Neuronal stem cell (in vitro differentiated cells): ENCODE measurements around the gene SUPT3H.

Experiments used
- DNase-seq: peaks from one replicate; pipeline ENCODE4 v3.0.0-alpha.2; 2013; ENCODE audit warnings: low spot score
- H2AFZ ChIP-seq: one replicate; pipeline ENCODE4 v1.6.1; 2013; ENCODE audit warnings: mild to moderate bottlenecking, low read length, inconsistent platforms
- H2AK5ac ChIP-seq: 2 replicates; pipeline ENCODE4 v1.6.1; 2013; ENCODE audit warnings: low read depth, mild to moderate bottlenecking, inconsistent platforms, low read length, moderate library complexity, mixed read lengths
- H2BK120ac ChIP-seq: 2 replicates; pipeline ENCODE4 v1.6.1; 2013; ENCODE audit warnings: low read depth, mild to moderate bottlenecking, inconsistent platforms, low read length, moderate library complexity, mixed read lengths
- H2BK12ac ChIP-seq: one replicate; pipeline ENCODE4 v1.6.1; 2013; ENCODE audit warnings: low read length, inconsistent platforms
- H2BK15ac ChIP-seq: 2 replicates; pipeline ENCODE4 v1.6.1; 2013; ENCODE audit warnings: mild to moderate bottlenecking, low read length, inconsistent platforms, mixed read lengths
- H2BK5ac ChIP-seq: one replicate; pipeline ENCODE4 v1.6.1; 2013; ENCODE audit warnings: inconsistent platforms, mild to moderate bottlenecking, low read length, moderate library complexity
- H3K14ac ChIP-seq: one replicate; pipeline ENCODE4 v1.6.1; 2013; ENCODE audit warnings: low read length, inconsistent platforms
- H3K18ac ChIP-seq: 2 replicates; pipeline ENCODE4 v1.6.1; 2013; ENCODE audit warnings: low read length, inconsistent platforms
- H3K23ac ChIP-seq: 2 replicates; pipeline ENCODE4 v1.6.1; 2013; ENCODE audit warnings: low read depth, mild to moderate bottlenecking, mixed read lengths, low read length, inconsistent platforms; ENCODE audit not compliant: poor library complexity
- H3K27ac ChIP-seq: replicated peaks from 3 replicates; pipeline ENCODE4 v1.5.1; 2013; ENCODE audit warnings: low read length, inconsistent platforms
- H3K27me3 ChIP-seq, 3 experiments: 2 replicates each; pipeline ENCODE4 v1.6.1; 2013; ENCODE audit warnings: low read length in 3 of 3, mild to moderate bottlenecking in 2 of 3, inconsistent platforms in 1 of 3, low read depth in 1 of 3, mixed read lengths in 1 of 3, moderate library complexity in 1 of 3; ENCODE audit not compliant: control insufficient read depth in 3 of 3, insufficient read depth in 3 of 3
- H3K36me3 ChIP-seq, 2 donors: replicated peaks in 1 of 2; 2 replicates each; pipeline ENCODE4 v1.6.1; 2013; ENCODE audit warnings: low read length in 2 of 2; ENCODE audit not compliant: control insufficient read depth in 2 of 2, insufficient read depth in 2 of 2
- H3K4ac ChIP-seq: 2 replicates; pipeline ENCODE4 v1.6.1; 2013; ENCODE audit warnings: inconsistent platforms, mild to moderate bottlenecking, low read length, moderate library complexity
- H3K4me1 ChIP-seq, 2 donors: 1 replicate in 1 of 2; 2 replicates in 1 of 2; pipeline ENCODE4 v1.6.1; 2013; ENCODE audit warnings: low read length in 2 of 2, low read depth in 1 of 2; ENCODE audit not compliant: control insufficient read depth in 2 of 2, insufficient read depth in 1 of 2
- H3K4me2 ChIP-seq: one replicate; pipeline ENCODE4 v1.6.1; 2013; ENCODE audit warnings: mild to moderate bottlenecking, low read length, inconsistent platforms; ENCODE audit not compliant: insufficient read depth, poor library complexity, severe bottlenecking
- H3K4me3 ChIP-seq, 2 donors: 2 replicates each; pipeline ENCODE4 v1.5.1; 2013; ENCODE audit warnings: low read length in 2 of 2, mild to moderate bottlenecking in 2 of 2, inconsistent platforms in 1 of 2, moderate library complexity in 1 of 2
- H3K79me1 ChIP-seq: one replicate; pipeline ENCODE4 v1.6.1; 2013; ENCODE audit warnings: low read depth, mild to moderate bottlenecking, inconsistent platforms, low read length, moderate library complexity
- H3K9ac ChIP-seq: one replicate; pipeline ENCODE4 v1.6.1; 2013; ENCODE audit warnings: mild to moderate bottlenecking, low read depth, low read length, inconsistent platforms; ENCODE audit not compliant: poor library complexity
- H3K9me3 ChIP-seq, 2 donors: replicated peaks in 1 of 2; 2 replicates each; pipeline versions ENCODE3 to v1.6.1; 2013; ENCODE audit warnings: low read length in 2 of 2, mild to moderate bottlenecking in 2 of 2, inconsistent platforms in 1 of 2, low read depth in 1 of 2, mixed read lengths in 1 of 2, moderate library complexity in 1 of 2; ENCODE audit not compliant: control insufficient read depth in 2 of 2, insufficient read depth in 1 of 2
- H4K8ac ChIP-seq: one replicate; pipeline ENCODE4 v1.6.1; 2013; ENCODE audit warnings: low read depth, mild to moderate bottlenecking, inconsistent platforms, low read length, moderate library complexity
- H4K91ac ChIP-seq: one replicate; pipeline ENCODE4 v1.6.1; 2013; ENCODE audit warnings: low read length, low read depth, mild to moderate bottlenecking, inconsistent platforms; ENCODE audit not compliant: poor library complexity
- WGBS, 2 donors: extraction: QIAGEN DNeasy Blood & Tissue Kit; methylation state at CpG; one replicate each; pipeline ENCODE4 v1.1.7; 2013; ENCODE audit warnings: missing lambda C conversion rate in 2 of 2, mixed read lengths in 1 of 2; ENCODE audit not compliant: insufficient read length in 2 of 2, insufficient replicate concordance in 1 of 2; ENCODE audit errors: extremely low coverage in 2 of 2; 5-methylcytosine and 5-hydroxymethylcytosine counted together

SUPT3H gene

GRCh38 chr6:44999066-44999465 lies 378.7 kb downstream of the SUPT3H start:
- Histone ChIP-seq H4K91ac (no peak overlapping the region), H3K18ac (no peak overlapping the region), H3K9ac (no peak overlapping the region), H3K4me1 (peaks cover 0 to 1% of the 10 kb centered on the region in 2 donors), H3K4me3 (no peak overlapping the region), H3K79me1 (no peaks in the 10 kb centered on the region), H3K23ac (no peak overlapping the region), H3K9me3 (no peaks in the 10 kb centered on the region), H3K14ac (no peak overlapping the region), H3K4me2 (no peak overlapping the region), H2BK15ac (no peak overlapping the region), H3K27ac (no peak overlapping the region), H3K4ac (no peak overlapping the region), H4K8ac (no peak overlapping the region), H3K27me3 (no peaks in the 10 kb centered on the region), H2BK12ac (no peak overlapping the region), H3K36me3 (peaks cover 0 to 2% of the 10 kb centered on the region in 2 donors), H2AK5ac (no peak overlapping the region), H2BK5ac (no peak overlapping the region), H2BK120ac (no peak overlapping the region), H2AFZ (no peak overlapping the region)
- no CpG with 5 or more reads among the region's 8 CpGs for WGBS, 2 donors
- DNase-seq: no peak

- Histone ChIP-seq H2AFZ (no peak overlapping the region), H2AK5ac (no peak overlapping the region), H4K91ac (no peak overlapping the region), H3K4me2 (no peak overlapping the region), H3K27me3 (no peaks in the 10 kb centered on the region), H3K4me3 (no peak overlapping the region), H3K18ac (no peak overlapping the region), H2BK15ac (no peak overlapping the region), H3K4ac (no peak overlapping the region), H2BK120ac (no peak overlapping the region), H3K9ac (no peak overlapping the region), H3K36me3 (no peaks in the 10 kb centered on the region), H2BK5ac (no peak overlapping the region), H3K23ac (no peak overlapping the region), H3K4me1 (peaks cover 0 to 1% of the 10 kb centered on the region in 2 donors), H4K8ac (no peak overlapping the region), H3K79me1 (peaks cover 2% of the 10 kb centered on the region), H3K9me3 (no peaks in the 10 kb centered on the region), H3K14ac (no peak overlapping the region), H2BK12ac (no peak overlapping the region), H3K27ac (no peak overlapping the region)
- DNase-seq: no peak
- no CpG with 5 or more reads among the region's 3 CpGs for whole genome bisulfite sequencing, 2 donors
Observed at GRCh38 chr6:44995486-44996132, 382.1 kb downstream of the SUPT3H start.

- Histone ChIP-seq H2BK5ac (no peak overlapping the region), H4K8ac (no peak overlapping the region), H3K23ac (no peak overlapping the region), H2BK120ac (no peak overlapping the region), H2AK5ac (no peak overlapping the region), H3K9me3 (peaks cover 0 to 3% of the 10 kb centered on the region in 2 donors), H2AFZ (no peak overlapping the region), H3K36me3 (no peaks in the 10 kb centered on the region), H3K14ac (no peak overlapping the region), H3K79me1 (peaks cover 2% of the 10 kb centered on the region), H3K18ac (no peak overlapping the region), H4K91ac (no peak overlapping the region), H3K9ac (no peak overlapping the region), H2BK15ac (no peak overlapping the region), H2BK12ac (no peak overlapping the region), H3K4me3 (no peak overlapping the region), H3K4me1 (peaks cover 0 to 1% of the 10 kb centered on the region in 2 donors), H3K27ac (no peak overlapping the region), H3K4ac (no peak overlapping the region), H3K27me3 (no peaks in the 10 kb centered on the region), H3K4me2 (no peak overlapping the region)
- 100% methylated on average over 2 of the region's 3 CpGs; no CpG with 5 or more reads in 1 of the 2 donors for WGBS, 2 donors
- no peak for DNase-seq
Observed at GRCh38 chr6:44989391-44989790, 388.3 kb downstream of the SUPT3H start.

GRCh38 chr6:44985006-44985405 lies 392.7 kb downstream of the SUPT3H start:
- H3K4me1 ChIP-seq: no peaks in the 10 kb centered on the region
- H2BK15ac ChIP-seq: no peak overlapping the region
- no peak overlapping the region for H3K4me2 ChIP-seq
- H3K27ac ChIP-seq: no peak overlapping the region
- H2BK120ac ChIP-seq: no peak overlapping the region
- H4K91ac ChIP-seq: no peak overlapping the region
- no peak overlapping the region for H3K18ac ChIP-seq
- DNase-seq: no peak
- H3K27me3 ChIP-seq: no peaks in the 10 kb centered on the region
- H3K9ac ChIP-seq: no peak overlapping the region
- peaks cover 1% of the 10 kb centered on the region for H3K79me1 ChIP-seq
- H3K9me3 ChIP-seq: peaks cover 0 to 9% of the 10 kb centered on the region in 2 donors
- H3K23ac ChIP-seq: no peak overlapping the region
- no peak overlapping the region for H4K8ac ChIP-seq
- H3K4me3 ChIP-seq: no peak overlapping the region
- H2AK5ac ChIP-seq: no peak overlapping the region
- H3K36me3 ChIP-seq: no peaks in the 10 kb centered on the region
- no peak overlapping the region for H3K14ac ChIP-seq
- no peak overlapping the region for H3K4ac ChIP-seq
- H2BK12ac ChIP-seq: no peak overlapping the region
- no peak overlapping the region for H2BK5ac ChIP-seq
- WGBS, 2 donors: no CpG with 5 or more reads among the region's 4 CpGs
- H2AFZ ChIP-seq: no peak overlapping the region
